T-cell (primary cell): Measurements from ENCODE around the gene THBS2. TPM values are rescaled to one million over a fixed set of nuclear protein-coding genes. Genes with fewer than 3 reads are reported as not detected.

Source experiments
- ATAC-seq, 4 experiments: fragments of 200-7000 bp in 3 of 4; fragments of 150-1000 bp in 1 of 4; cut with Tn5 transposase; replicated peaks in 1 of 4; 1 replicate in 3 of 4; 2 replicates in 1 of 4; pipeline ENCODE4 v1.10.0; 2021; ENCODE audit warnings: moderate library complexity in 3 of 4, mild to moderate bottlenecking in 2 of 4, moderate number of reproducible peaks in 1 of 4
- CTCF ChIA-PET, 2 donors: fragments of 300-600 bp; sonication (Branson Sonifier 250); formaldehyde crosslinking; loops; one replicate each; lab custom pipeline; 2022; ENCODE audit warnings: antibody characterized with exemption in 2 of 2; lab: Charles Lee
- POLR2A ChIA-PET, 2 donors: fragments of 300-600 bp; sonication (Branson Sonifier 250); formaldehyde crosslinking; loops; one replicate each; lab custom pipeline; 2022; ENCODE audit warnings: antibody characterized with exemption in 2 of 2; lab: Charles Lee
- DNase-seq, 35 experiments: peaks; one replicate each; pipeline versions ENCODE4 v3.0.0 to v3.0.0-alpha.2; 2013 to 2023
- H3K27ac ChIP-seq: one replicate; pipeline ENCODE4 v1.5.1; 2013; ENCODE audit warnings: low read length
- H3K27me3 ChIP-seq, 2 experiments: replicated peaks in 1 of 2; 1 replicate in 1 of 2; 2 replicates in 1 of 2; pipeline versions ENCODE4 v1.6.1 to v1.7.0; 2013; ENCODE audit warnings: low read length in 1 of 2, mixed read lengths in 1 of 2; ENCODE audit not compliant: control insufficient read depth in 2 of 2, insufficient read depth in 2 of 2; ENCODE audit errors: extremely low read depth in 1 of 2
- H3K36me3 ChIP-seq, 2 donors: 1 replicate in 1 of 2; 2 replicates in 1 of 2; pipeline versions ENCODE4 v1.6.1 to v1.7.0; 2013; ENCODE audit warnings: low read length in 1 of 2; ENCODE audit not compliant: control insufficient read depth in 2 of 2, insufficient read depth in 1 of 2; ENCODE audit errors: extremely low read depth in 1 of 2
- H3K4me1 ChIP-seq, 2 experiments: 1 replicate in 1 of 2; 2 replicates in 1 of 2; pipeline versions ENCODE4 v1.6.1 to v1.7.0; 2013; ENCODE audit warnings: low read length in 2 of 2, mixed read lengths in 1 of 2; ENCODE audit not compliant: insufficient read depth in 2 of 2, control insufficient read depth in 1 of 2; ENCODE audit errors: extremely low read depth in 1 of 2
- H3K4me3 ChIP-seq, 2 donors: 1 replicate in 1 of 2; 2 replicates in 1 of 2; pipeline versions ENCODE4 v1.5.1 to v1.7.0; 2013; ENCODE audit warnings: mild to moderate bottlenecking in 2 of 2, low read length in 1 of 2, moderate library complexity in 1 of 2; ENCODE audit not compliant: control insufficient read depth in 1 of 2; ENCODE audit errors: extremely low read depth in 1 of 2
- H3K9me3 ChIP-seq: 2 replicates; pipeline ENCODE4 v1.7.0; 2013
- H3K27ac Mint-ChIP-seq, 2 donors: one replicate each; pipeline ENCODE4 v1.8.0; 2020 to 2021; ENCODE audit warnings: mild to moderate bottlenecking in 2 of 2, mixed read lengths in 2 of 2
- H3K27me3 Mint-ChIP-seq, 2 donors: one replicate each; pipeline ENCODE4 v1.8.0; 2021 to 2022; ENCODE audit warnings: mixed read lengths in 2 of 2
- H3K36me3 Mint-ChIP-seq: one replicate; pipeline ENCODE4 v1.8.0; 2021; ENCODE audit warnings: mixed read lengths
- H3K4me1 Mint-ChIP-seq, 3 donors: one replicate each; pipeline ENCODE4 v1.8.0; 2020 to 2022; ENCODE audit warnings: mixed read lengths in 3 of 3, mild to moderate bottlenecking in 1 of 3
- H3K4me3 Mint-ChIP-seq, 3 donors: one replicate each; pipeline ENCODE4 v1.8.0; 2020 to 2022; ENCODE audit warnings: mild to moderate bottlenecking in 3 of 3, mixed read lengths in 3 of 3, moderate library complexity in 3 of 3
- H3K9me3 Mint-ChIP-seq, 3 donors: one replicate each; pipeline ENCODE4 v1.8.0; 2020 to 2022; ENCODE audit warnings: mixed read lengths in 3 of 3
- WGBS: methylation state at CpG from one replicate; pipeline ENCODE4 v1.1.5; 2013; ENCODE audit warnings: missing lambda C conversion rate; ENCODE audit not compliant: insufficient coverage; 5-methylcytosine and 5-hydroxymethylcytosine counted together
- total RNA-seq, 35 experiments: library from RNA in 6 of 35; stranded (reverse) in 6 of 35; fragments of 120-200 nt in 1 of 35; gene quantifications; one replicate each; pipeline versions ENCODE4 v1.2.1 to v1.2.4 and lab custom pipeline; 2013 to 2026

The THBS2 gene
- total RNA-seq, 5 donors from 2014 or later (not counting 1 experiment from before 2014, with no cell fraction given), result 0.09 to 0.39 (median 0.12) TPM; not detected in 2

GRCh38 chr6:169233832-169234231 lies 19.8 kb downstream of the THBS2 start:
- ChIA-PET CTCF (no interaction called here), POLR2A (no interaction called here)
- Mint-ChIP-seq H3K36me3 (no peaks in the 10 kb centered on the region), H3K27me3 (peaks cover 3 to 4% of the 10 kb centered on the region in 2 donors), H3K27ac (no peak overlapping the region), H3K4me3 (no peak overlapping the region), H3K9me3 (peaks cover 0 to 14% (median 14%) of the 10 kb centered on the region in 3 donors), H3K4me1 (no peaks in the 10 kb centered on the region)
- Histone ChIP-seq H3K4me1 (no peaks in the 10 kb centered on the region), H3K36me3 (no peaks in the 10 kb centered on the region), H3K9me3 (no peaks in the 10 kb centered on the region), H3K27me3 (no peaks in the 10 kb centered on the region), H3K4me3 (no peak overlapping the region), H3K27ac (no peak overlapping the region)
- ATAC-seq, result no peak
- DNase-seq, result no peak
- WGBS, result 82% methylated on average over 6 of the region's 6 CpGs

- 90% methylated on average over 13 of the region's 13 CpGs for WGBS
- DNase-seq (no peak), ATAC-seq (no peak)
- H3K4me3 ChIP-seq, result no peak overlapping the region
- Mint-ChIP-seq H3K4me1 (no peaks in the 10 kb centered on the region), H3K9me3 (peaks cover 0 to 14% (median 14%) of the 10 kb centered on the region in 3 donors), H3K27ac (no peak overlapping the region), H3K27me3 (peaks cover 0 to 4% of the 10 kb centered on the region in 2 donors), H3K36me3 (no peaks in the 10 kb centered on the region), H3K4me3 (no peak overlapping the region)
- H3K27me3 ChIP-seq, result no peaks in the 10 kb centered on the region
- H3K4me1 ChIP-seq, result no peaks in the 10 kb centered on the region
- ChIA-PET CTCF (no interaction called here), POLR2A (no interaction called here)
- no peak overlapping the region for H3K27ac ChIP-seq
- no peaks in the 10 kb centered on the region for H3K36me3 ChIP-seq
- H3K9me3 ChIP-seq, result no peaks in the 10 kb centered on the region
Measured at GRCh38 chr6:169233181-169233580, 20.5 kb downstream of the THBS2 start.

GRCh38 chr6:169232507-169232931 lies 21.1 kb downstream of the THBS2 start:
- H3K36me3 ChIP-seq, result no peaks in the 10 kb centered on the region
- ATAC-seq (no peak), DNase-seq (no peak)
- H3K27me3 ChIP-seq, result no peaks in the 10 kb centered on the region
- ChIA-PET POLR2A (no interaction called here), CTCF (no interaction called here)
- H3K9me3 ChIP-seq, result no peaks in the 10 kb centered on the region
- no peak overlapping the region for H3K4me3 ChIP-seq
- Mint-ChIP-seq H3K27ac (no peak overlapping the region), H3K9me3 (peaks cover 0 to 14% (median 14%) of the 10 kb centered on the region in 3 donors), H3K4me3 (no peak overlapping the region), H3K27me3 (peaks cover 0 to 1% of the 10 kb centered on the region in 2 donors), H3K4me1 (no peaks in the 10 kb centered on the region), H3K36me3 (no peaks in the 10 kb centered on the region)
- WGBS, result 97% methylated on average over 22 of the region's 22 CpGs
- no peaks in the 10 kb centered on the region for H3K4me1 ChIP-seq
- H3K27ac ChIP-seq, result no peak overlapping the region

- H3K27ac Mint-ChIP-seq, result no peak overlapping the region
- Histone ChIP-seq H3K27ac (no peak overlapping the region), H3K9me3 (no peaks in the 10 kb centered on the region), H3K4me1 (no peaks in the 10 kb centered on the region), H3K4me3 (no peak overlapping the region), H3K27me3 (no peaks in the 10 kb centered on the region), H3K36me3 (no peaks in the 10 kb centered on the region)
- POLR2A ChIA-PET, result no interaction called here
- no peak for ATAC-seq
- H3K9me3 Mint-ChIP-seq, result peaks cover 0 to 14% (median 14%) of the 10 kb centered on the region in 3 donors
- H3K36me3 Mint-ChIP-seq, result no peaks in the 10 kb centered on the region
- H3K27me3 Mint-ChIP-seq, result peaks cover 0 to 1% of the 10 kb centered on the region in 2 donors
- H3K4me1 Mint-ChIP-seq, result no peaks in the 10 kb centered on the region
- H3K4me3 Mint-ChIP-seq, result no peak overlapping the region
- CTCF ChIA-PET, result no interaction called here
- DNase-seq, result no peak
- 96% methylated on average over 55 of the region's 55 CpGs for WGBS
Measured at GRCh38 chr6:169231790-169232506, 21.7 kb downstream of the THBS2 start.

- Mint-ChIP-seq H3K27ac (no peak overlapping the region), H3K36me3 (no peaks in the 10 kb centered on the region), H3K4me3 (no peak overlapping the region), H3K9me3 (peaks cover 0 to 14% (median 14%) of the 10 kb centered on the region in 3 donors), H3K4me1 (no peaks in the 10 kb centered on the region), H3K27me3 (peaks cover 6 to 7% of the 10 kb centered on the region in 2 donors)
- no peak overlapping the region for H3K4me3 ChIP-seq
- DNase-seq (no peak), ATAC-seq (no peak)
- H3K9me3 ChIP-seq, result no peaks in the 10 kb centered on the region
- WGBS, result 94% methylated on average over 32 of the region's 33 CpGs
- ChIA-PET POLR2A (no interaction called here), CTCF (no interaction called here)
- H3K27me3 ChIP-seq, result no peaks in the 10 kb centered on the region
- H3K36me3 ChIP-seq, result no peaks in the 10 kb centered on the region
- H3K27ac ChIP-seq, result no peak overlapping the region
- H3K4me1 ChIP-seq, result no peaks in the 10 kb centered on the region
Measured at GRCh38 chr6:169230946-169231789, 22.5 kb downstream of the THBS2 start.

- Mint-ChIP-seq H3K36me3 (no peaks in the 10 kb centered on the region), H3K9me3 (peaks cover 0 to 14% (median 14%) of the 10 kb centered on the region in 3 donors), H3K4me1 (no peaks in the 10 kb centered on the region), H3K4me3 (no peak overlapping the region), H3K27me3 (peaks cover 7 to 10% of the 10 kb centered on the region in 2 donors), H3K27ac (no peak overlapping the region)
- ChIA-PET POLR2A (no interaction called here), CTCF (no interaction called here)
- Histone ChIP-seq H3K4me1 (no peaks in the 10 kb centered on the region), H3K27me3 (peaks cover 0 to 2% of the 10 kb centered on the region in 2 experiments), H3K9me3 (no peaks in the 10 kb centered on the region), H3K27ac (no peak overlapping the region), H3K36me3 (no peaks in the 10 kb centered on the region), H3K4me3 (no peak overlapping the region)
- 72% methylated on average over 6 of the region's 9 CpGs for WGBS
- ATAC-seq (no peak), DNase-seq (no peak)
Measured at GRCh38 chr6:169230322-169230665, 23.4 kb downstream of the THBS2 start.
